HK-2 (cell line): ENCODE measurements around the gene C5orf63.
A peak's percentile ranks its signal among the peaks of the same experiment; 100 is the strongest.
"Not testable (repeated sequence)": the region's sequence is repeated elsewhere in the genome, so short reads cannot be mapped to it uniquely, and the experiment has no call there.

Experiments used
- DNase-seq: peaks from one replicate; pipeline ENCODE4 v3.0.0-alpha.2; 2018; ENCODE audit not compliant: unreplicated experiment

C5orf63 gene

GRCh38 chr5:127031863-127032232 is 41.5 kb downstream of the C5orf63 start:
- no peak for DNase-seq

GRCh38 chr5:127031147-127031862 is 42.0 kb downstream of the C5orf63 start:
- no peak for DNase-seq

- DNase-seq = peak; percentile 91
These were observed 42.8 kb downstream of the C5orf63 start, which contains the start of gene MARCHF3 for GRCh38 chr5:127030259-127031146. Gene MARCHF3 (minus strand): TSS chr5:127030558. CDS start chr5:126918171, 112,387 bp downstream.

DNA sequence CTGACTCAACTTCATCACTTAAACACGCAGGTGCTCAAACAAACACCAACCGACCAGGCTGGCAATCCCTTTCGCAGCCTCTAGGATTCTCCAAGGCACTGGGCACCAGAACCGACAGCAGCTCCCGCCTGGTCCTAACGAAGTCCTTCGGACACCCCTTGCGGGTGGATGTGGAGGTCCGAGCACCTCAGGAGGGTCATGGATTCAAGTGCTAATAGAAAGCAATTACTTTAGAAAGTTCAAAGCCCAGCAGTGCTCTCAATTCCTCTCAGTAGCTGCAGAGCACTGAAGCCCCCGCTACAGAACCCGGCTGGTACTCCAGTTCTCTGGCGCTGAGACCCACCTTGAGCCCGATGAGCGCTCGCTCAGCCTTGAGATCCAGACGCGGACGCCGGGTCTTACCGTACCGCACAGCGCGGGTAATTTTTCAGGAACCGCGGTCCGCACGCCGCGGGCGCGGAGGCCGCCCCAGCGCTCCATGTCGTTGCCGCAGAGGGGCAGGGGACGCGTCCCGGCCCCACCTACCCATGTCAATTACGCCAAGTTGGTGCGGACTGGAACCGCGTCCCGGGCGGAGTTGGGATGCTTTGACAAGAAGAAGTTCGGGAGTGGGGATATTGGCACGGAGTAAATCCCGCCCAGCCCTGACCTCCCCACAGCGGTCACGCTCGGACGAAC is 43.6 kb downstream of the C5orf63 start:
- DNase-seq = peak; percentile 60

- no peak for DNase-seq
These were observed 44.4 kb downstream of the C5orf63 start for GRCh38 chr5:127028822-127029457.

GRCh38 chr5:127027539-127027938 is 45.8 kb downstream of the C5orf63 start:
- no peak for DNase-seq

GRCh38 chr5:127026166-127026565 is 47.1 kb downstream of the C5orf63 start:
- DNase-seq = no peak

DNA sequence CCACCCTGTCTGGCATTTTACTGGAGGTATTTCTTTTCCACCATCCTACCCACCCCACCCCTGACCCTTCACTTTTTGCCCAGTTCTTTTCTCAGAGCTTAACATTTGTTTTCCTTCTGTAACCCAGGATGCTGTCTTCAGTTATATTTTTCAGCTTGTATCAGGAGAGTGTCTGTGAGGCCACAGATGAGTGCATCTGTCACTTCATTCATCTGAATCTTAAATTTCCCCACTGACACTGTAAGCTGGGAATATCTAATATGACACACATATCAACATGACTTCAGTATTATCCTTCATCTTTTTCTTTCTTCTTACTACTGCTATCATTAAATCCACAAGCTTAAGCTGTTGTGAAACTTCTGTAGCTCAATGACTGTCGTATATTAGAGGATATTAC is 47.8 kb downstream of the C5orf63 start:
- no peak for DNase-seq

DNA sequence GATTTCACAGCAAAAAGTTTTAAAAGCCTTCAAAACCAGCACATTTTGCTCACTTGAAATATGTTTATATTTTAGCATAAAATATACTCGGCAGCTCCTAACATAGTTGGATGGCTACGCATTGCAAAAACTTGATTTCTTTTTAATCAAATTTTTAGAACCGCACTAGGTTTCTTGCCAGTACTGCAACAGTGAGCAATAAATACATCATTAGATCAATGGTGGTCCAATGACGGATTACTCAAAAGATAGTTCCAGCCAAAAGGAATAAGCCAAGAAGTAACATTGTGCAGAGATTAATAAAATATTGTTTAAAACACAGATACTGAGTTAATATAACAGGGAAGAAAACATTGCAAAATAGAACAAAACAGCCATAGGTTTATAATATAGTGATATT is 48.5 kb downstream of the C5orf63 start:
- no peak for DNase-seq

DNA sequence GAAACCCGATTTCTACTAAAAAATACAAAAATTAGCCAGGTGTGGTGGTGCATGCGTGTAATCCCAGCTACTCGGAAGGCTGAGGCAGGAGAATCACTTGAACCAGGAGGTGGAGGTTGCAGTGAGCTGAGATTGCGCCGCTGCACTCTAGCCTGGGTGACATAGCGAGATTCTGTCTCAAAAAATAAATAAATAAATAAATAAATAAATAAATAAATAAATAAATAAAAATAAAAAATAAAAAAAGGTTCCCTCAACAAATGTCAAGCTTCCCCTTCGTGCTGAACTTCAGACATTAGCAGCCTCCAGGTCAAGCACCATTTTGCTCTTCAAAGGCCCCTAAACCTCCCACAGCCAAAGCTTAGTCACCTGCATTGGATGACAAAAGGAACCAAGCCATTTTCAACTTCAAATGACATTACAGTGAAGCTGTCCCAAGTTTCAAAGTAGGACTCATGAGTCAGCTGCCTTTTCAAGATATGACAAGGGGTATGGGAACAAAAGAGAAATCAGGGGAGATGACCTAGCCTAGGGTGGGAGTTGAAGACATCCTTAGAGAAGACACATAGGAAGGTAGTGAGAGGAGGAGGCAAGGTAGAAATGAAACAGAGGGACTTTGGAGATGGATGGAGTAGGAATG is 49.6 kb downstream of the C5orf63 start:
- not testable (repeated sequence) for DNase-seq

DNA sequence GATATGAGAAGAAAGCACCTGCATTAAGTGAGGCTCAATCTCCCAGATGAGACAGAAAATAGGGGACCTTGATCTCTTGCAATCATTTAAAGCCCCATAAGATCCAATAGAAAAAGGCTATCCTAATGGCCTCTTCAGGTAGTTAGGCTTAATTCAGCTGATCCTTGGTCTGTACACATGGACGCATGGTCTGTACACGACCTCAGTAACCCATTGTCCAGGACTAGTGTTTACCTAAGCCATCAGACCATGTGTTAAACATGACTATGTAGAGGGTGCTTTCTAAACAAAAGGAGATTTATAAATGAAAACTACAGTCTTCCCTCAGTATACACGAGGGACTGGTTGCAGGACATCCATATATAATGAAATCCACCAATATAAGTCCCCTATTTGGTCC is 50.5 kb downstream of the C5orf63 start:
- no peak for DNase-seq

GRCh38 chr5:127019928-127020327 is 53.4 kb downstream of the C5orf63 start:
- no peak for DNase-seq

- not testable (repeated sequence) for DNase-seq
These were observed 56.6 kb downstream of the C5orf63 start for GRCh38 chr5:127016722-127017121.

- DNase-seq = no peak
These were observed 57.6 kb downstream of the C5orf63 start for GRCh38 chr5:127015716-127016115.

DNA sequence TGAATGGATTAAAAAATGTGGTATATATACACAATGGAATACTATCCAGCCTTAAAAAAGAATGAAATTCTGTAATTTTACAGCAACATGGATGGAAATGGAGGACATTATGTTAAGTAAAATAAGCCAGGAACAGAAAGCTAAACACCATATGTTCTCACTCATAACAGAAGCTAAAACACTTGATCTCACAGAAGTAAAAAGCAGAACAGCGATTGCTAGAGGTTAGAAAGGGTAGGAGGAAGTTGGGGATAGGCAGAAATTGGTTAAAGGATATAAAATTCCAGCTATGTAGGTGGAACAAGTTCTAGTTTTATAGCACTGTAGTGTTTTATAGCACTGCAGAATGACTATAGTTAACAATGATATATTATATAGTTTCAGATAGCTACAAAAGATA is 58.7 kb downstream of the C5orf63 start:
- no peak for DNase-seq

DNA sequence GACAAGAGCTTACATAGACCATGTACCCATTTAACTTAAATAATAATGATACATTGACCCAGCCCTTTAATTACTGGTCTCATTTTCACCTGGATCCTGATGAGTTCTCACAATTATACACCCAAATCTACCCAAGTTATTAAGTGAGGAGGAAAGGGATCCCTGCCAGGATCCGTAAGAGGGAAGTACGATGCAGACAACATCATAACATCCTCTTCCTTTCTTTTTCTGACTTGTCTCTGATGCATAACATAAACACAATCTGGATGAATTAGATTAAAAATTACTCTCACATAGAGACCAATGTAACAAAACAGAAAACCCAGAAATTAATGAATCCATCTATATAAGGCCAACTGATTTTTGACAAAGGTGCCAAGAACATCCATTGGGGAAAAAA is 59.9 kb downstream of the C5orf63 start:
- no peak for DNase-seq

- DNase-seq = no peak
These were observed 60.4 kb downstream of the C5orf63 start for GRCh38 chr5:127012916-127013315.

- no peak for DNase-seq
These were observed 61.2 kb downstream of the C5orf63 start for GRCh38 chr5:127011961-127012644.

- peak; percentile 57 for DNase-seq
These were observed 62.1 kb downstream of the C5orf63 start for GRCh38 chr5:127011153-127011552.

GRCh38 chr5:127010362-127010761 is 62.9 kb downstream of the C5orf63 start:
- no peak for DNase-seq

- no peak for DNase-seq
These were observed 63.5 kb downstream of the C5orf63 start for GRCh38 chr5:127009784-127010183.
